ENCODE data around the gene SPATA1. TPM values are rescaled to one million over a fixed set of nuclear protein-coding genes. Genes with fewer than 3 reads are reported as not detected.

Gene SPATA1
- total and polyA plus RNA-seq, 2 of the 13 experiments (the other 11 are each of a cell fraction or from before 2014, with no cell fraction given): 0.70 to 1.4 TPM

GRCh38 chr1:84478876-84479868 is 27.0 kb upstream of the SPATA1 start, which contains the start of gene RPF1 (continued):
- TF ChIP-seq, protein P1, sequence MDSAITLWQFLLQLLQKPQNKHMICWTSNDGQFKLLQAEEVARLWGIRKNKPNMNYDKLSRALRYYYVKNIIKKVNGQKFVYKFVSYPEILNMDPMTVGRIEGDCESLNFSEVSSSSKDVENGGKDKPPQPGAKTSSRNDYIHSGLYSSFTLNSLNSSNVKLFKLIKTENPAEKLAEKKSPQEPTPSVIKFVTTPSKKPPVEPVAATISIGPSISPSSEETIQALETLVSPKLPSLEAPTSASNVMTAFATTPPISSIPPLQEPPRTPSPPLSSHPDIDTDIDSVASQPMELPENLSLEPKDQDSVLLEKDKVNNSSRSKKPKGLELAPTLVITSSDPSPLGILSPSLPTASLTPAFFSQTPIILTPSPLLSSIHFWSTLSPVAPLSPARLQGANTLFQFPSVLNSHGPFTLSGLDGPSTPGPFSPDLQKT (CRISPR knock-in tag; IDR thresholded peaks at IDR 0.05; ENCODE audit: borderline replicate concordance): 0 out of 2 replicates have a peak, but pooled peaks have one; percentile 37
- TF ChIP-seq ZC3H13 (CRISPR knock-in tag; IDR thresholded peaks at IDR 0.05) (no peak), KDM2A (CRISPR knock-in tag; IDR thresholded peaks at IDR 0.05; ENCODE audit: borderline replicate concordance, low read depth) (peak; percentile 82; the same call in 1 of the 2 replicates), ZBTB8A (CRISPR knock-in tag; IDR thresholded peaks at IDR 0.05; ENCODE audit: borderline replicate concordance, low read depth) (peak; percentile 57; the same call in 1 of the 2 replicates), ATF7-NPFF (CRISPR knock-in tag; IDR thresholded peaks at IDR 0.05; ENCODE audit: low read depth) (peak; percentile 40; the same call in 1 of the 2 replicates), HCFC1 (IDR thresholded peaks at IDR 0.05; ENCODE audit: low read depth, low read length) (peak; percentile 55; the same call in 1 of the 2 replicates), ZBTB49 (CRISPR knock-in tag; IDR thresholded peaks at IDR 0.05; ENCODE audit: borderline replicate concordance) (no peak), CHCHD3 (CRISPR knock-in tag; IDR thresholded peaks at IDR 0.05) (0 out of 2 replicates have a peak, but pooled peaks have one; percentile 39), PHF5A (CRISPR knock-in tag; IDR thresholded peaks at IDR 0.05; ENCODE audit: low read depth, unreplicated experiment) (no peak), HNRNPLL (IDR thresholded peaks at IDR 0.05; ENCODE audit: low read depth, low read length, poor library complexity, severe bottlenecking) (peak; percentile 99), SOX6 (IDR thresholded peaks at IDR 0.05) (no peak), SOX6 (CRISPR knock-in tag; IDR thresholded peaks at IDR 0.05) (peak; percentile 51), ASH2L (IDR thresholded peaks at IDR 0.05; ENCODE audit: insufficient read length, low read depth, low read length) (peak; percentile 94), NFYC (CRISPR knock-in tag; IDR thresholded peaks at IDR 0.05) (no peak), FOXA3 (CRISPR knock-in tag; IDR thresholded peaks at IDR 0.05) (no peak), ZNF350 (CRISPR knock-in tag; IDR thresholded peaks at IDR 0.05; ENCODE audit: borderline replicate concordance, low read depth) (peak; percentile 75; the same call in 1 of the 2 replicates), PHF20 (CRISPR knock-in tag; IDR thresholded peaks at IDR 0.05) (peak; percentile 93), TFAP4 (IDR thresholded peaks at IDR 0.05; ENCODE audit: borderline replicate concordance, low read depth) (0 out of 2 replicates have a peak, but pooled peaks have one; percentile 29), ZSCAN25 (CRISPR knock-in tag; IDR thresholded peaks at IDR 0.05) (peak; percentile 8; the same call in 1 of the 2 replicates), NFKB2 (CRISPR knock-in tag; IDR thresholded peaks at IDR 0.05; ENCODE audit: borderline replicate concordance) (peak; percentile 77; the same call in 1 of the 2 replicates), ZNF772 (CRISPR knock-in tag; IDR thresholded peaks at IDR 0.05) (peak; percentile 70)
- TF ChIP-seq, protein P2, sequence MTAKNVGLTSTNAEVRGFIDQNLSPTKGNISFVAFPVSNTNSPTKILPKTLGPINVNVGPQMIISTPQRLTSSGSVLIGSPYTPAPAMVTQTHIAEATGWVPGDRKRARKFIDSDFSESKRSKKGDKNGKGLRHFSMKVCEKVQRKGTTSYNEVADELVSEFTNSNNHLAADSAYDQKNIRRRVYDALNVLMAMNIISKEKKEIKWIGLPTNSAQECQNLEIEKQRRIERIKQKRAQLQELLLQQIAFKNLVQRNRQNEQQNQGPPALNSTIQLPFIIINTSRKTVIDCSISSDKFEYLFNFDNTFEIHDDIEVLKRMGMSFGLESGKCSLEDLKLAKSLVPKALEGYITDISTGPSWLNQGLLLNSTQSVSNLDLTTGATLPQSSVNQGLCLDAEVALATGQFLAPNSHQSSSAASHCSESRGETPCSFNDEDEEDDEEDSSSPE (CRISPR knock-in tag; IDR thresholded peaks at IDR 0.05): 0 out of 2 replicates have a peak, but pooled peaks have one; percentile 31
